GM18505 (cell line): ENCODE measurements around the gene DDT.

Source experiments
- ATAC-seq: cut with Tn5 transposase; IDR thresholded peaks from one replicate; pipeline ENCODE4 v1.9.1; 2021; ENCODE audit not compliant: unreplicated experiment
- POLR2A ChIP-seq: IDR thresholded peaks from 4 replicates; pipeline ENCODE4 v1.6.1; 2011; ENCODE audit warnings: borderline replicate concordance; ENCODE audit not compliant: insufficient read depth, insufficient read length; ENCODE audit errors: extremely low read depth

Gene DDT

DNA sequence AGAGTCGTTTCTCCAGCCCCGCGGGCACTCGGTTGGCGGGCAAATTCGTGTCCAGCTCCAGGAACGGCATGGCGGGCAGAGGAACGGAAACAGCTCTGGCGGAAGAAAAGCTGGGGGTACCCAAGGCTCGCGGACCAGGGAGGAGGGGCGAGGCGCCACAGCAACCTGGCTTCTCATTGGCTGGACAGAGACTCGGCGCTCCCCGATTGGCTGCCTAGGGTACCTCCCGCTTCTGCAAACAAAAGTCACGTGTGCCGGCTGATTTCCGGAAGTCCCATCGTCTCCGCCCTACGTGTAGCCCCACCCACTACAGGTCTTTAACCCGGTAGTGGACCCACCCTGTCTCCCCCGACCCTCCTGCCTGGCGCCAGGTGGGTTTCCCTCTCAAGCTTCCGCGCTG is at the start of gene DDT:
Gene DDT (minus strand): TSS at position 97 of the 400 bp plus-strand sequence. CDS start 27 bp downstream, at position 70.
- ATAC-seq: peak; percentile 75

DNA sequence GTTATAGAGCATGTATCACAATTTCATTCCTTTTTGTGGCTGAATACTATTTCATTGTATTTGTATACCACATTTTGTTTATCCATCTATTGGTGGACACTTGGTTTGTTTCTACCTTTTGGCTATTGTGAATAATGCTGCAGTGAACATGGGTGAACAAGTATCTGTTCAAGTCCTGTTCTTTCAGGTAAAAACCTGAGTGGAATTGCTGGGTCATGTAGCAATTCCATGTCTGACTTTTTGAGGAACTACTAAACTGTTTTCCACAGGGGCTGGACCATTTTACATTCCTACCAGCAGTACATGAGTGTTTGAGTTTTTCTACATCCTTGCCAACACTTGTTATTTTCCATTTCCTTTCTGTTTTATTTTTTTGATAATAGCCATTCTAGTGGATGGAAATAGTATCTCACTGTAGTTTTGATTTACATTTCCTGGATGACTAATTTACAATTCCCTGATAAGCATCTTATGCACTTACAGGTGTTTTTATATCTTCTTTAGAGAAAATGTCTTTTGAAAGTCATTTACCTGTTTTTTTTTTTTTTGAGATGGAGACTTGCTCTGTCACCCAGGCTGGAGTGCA is 49.1 kb upstream of the DDT start:
- no peak for ATAC-seq
- no peak for TF ChIP-seq POLR2A

DNA sequence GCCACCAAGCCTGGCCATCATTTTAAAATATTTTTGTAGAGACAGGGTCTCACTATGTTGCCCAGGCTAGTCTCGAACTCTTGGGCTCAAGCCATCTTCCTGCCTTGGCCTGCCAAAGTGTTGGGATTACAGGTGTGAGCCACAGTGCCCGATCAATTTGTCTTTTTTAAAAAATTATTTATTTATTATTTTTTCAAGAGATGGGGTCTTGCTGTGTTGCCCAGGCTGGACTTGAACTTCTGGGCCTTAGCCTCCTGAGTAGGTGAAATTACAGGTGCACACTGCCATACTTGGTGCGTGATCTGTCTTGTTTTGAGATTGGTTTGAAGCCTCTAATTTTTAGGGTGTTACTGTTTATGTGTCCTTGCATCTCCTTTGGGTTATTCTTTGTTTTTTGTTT is 47.1 kb upstream of the DDT start:
- no peak for TF ChIP-seq POLR2A
- ATAC-seq: no peak

DNA sequence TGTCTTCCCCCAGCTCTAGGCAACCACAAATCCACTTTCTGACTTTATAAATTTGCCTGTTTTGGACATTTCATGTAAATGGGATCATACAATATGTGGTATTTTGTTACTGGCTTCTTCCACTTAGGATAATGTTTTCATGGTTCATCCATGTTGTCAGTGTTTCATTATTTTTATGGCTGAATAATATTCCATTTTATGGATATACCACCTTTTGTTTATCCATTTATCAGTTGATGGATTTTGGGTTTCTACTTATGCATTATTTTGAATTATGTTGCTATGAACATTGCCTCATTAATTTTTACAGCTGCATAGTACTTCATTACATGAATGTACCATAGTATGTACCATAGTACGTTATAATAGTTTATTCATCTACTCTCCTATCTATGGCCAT is 41.9 kb upstream of the DDT start:
- no peak for ATAC-seq

DNA sequence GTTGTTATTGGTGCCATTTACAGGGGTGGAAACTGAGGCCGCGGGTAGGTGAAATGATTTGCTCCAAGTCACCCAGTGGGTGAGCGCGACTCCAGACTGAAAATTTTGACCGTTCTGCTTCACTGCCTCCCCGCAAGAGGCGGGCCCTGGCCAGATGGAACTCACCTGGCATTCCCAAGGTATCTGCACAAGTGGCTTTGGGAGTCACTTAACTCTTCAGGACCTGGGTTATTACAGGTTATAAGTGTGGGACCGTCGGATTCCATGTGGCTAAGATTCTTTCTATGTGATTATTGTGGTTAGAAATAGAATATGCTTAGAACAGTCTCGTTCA is 37.5 kb upstream of the DDT start:
- no peak for TF ChIP-seq POLR2A

More for the DNA sequence above, 41.9 kb upstream of the DDT start:
- TF ChIP-seq POLR2A: no peak

DNA sequence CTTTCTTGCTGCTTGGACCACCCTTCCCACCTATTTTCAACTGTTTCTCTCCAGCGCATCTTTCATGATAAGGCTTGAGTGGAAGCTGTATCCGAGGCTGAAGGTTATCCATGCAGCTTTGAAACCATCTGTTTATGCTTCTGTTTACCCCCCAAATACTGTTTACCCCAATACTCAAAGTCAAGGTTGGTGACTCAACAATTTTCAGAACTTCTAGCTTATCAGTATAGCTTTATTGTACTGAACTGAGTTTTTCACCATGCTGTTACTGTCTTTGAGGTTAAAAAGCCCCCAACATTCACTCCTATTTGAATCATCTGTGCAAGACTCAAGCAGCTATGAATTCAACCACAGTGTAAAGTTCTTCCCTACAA is 35.8 kb upstream of the DDT start:
- no peak for TF ChIP-seq POLR2A
- no peak for ATAC-seq

More for the DNA sequence above, 37.5 kb upstream of the DDT start:
- no peak for ATAC-seq

DNA sequence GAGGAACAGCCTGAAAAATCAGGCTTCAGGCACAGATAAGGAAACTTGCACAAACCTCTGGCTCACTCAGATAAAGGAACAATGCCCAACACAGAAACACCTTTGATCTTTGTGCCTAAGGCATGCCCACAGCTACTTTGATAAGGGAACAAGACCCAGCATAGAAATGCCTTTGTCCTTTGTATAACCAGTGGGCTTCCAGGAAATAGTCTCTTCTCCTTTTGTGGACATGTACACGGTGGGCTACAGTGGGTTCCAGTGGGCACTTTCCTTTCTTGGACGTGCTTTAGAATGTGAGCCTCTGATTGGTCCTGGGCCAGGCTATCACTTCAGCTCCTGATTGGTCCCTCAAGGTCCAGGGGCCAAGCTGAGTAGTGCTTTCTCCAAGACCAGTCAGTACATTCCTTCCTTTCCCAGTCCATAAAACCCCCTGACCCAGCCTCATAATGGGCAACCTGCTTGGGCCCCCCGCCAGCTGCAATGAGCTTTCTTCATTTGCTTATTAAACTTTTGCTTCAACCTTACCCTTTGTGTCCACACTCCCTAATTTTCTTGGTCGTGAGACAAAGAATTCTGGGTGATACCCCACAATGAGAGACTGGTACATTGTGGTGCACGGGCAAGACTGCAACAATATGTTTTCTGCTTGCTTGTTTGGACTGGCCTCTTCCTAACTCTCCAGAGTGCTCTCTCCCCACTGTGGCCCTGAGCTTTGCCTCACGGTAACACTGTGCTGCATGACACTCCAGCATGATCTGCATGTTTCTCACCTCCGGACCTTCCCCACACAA is 35.2 kb upstream of the DDT start:
- ATAC-seq: no peak
- TF ChIP-seq POLR2A: no peak

DNA sequence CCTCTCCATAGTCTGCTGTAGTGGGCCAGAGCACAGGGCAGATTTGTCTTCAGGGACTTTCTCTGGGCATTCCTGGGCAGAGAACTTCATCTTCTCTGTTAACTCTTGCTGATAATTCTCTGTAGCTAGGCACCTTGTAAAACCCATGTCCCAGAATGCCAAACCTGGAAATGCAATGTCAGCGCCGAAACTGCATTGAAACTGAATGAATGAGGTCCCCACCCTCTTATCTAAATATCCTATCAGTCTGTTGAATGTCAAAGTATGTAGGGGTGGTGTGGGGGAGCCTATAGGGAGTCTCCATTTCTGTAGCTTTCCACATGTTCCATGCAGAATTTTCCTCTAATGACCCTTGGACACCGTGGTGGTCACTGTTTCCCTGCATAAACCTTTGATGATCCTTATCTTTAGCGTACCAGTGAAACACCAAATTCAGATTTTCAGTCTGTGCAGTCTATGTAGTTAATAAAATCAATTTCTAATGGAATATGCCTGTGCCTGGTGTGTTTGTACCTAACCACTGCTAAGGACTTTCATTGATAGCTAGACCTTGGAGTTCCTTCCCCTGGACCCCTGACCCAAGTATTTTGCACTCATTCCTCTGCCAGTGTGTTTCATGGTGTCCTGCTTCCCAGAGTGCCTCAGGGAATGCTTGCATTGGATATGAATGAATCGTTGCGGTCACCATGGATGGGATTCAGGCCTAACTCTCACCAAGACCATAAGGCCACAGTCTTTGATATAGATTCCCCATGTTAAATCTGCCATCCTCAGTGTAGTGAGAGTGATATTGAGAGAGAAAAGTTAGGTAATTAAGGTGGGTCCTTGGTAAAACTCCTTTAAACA is 34.4 kb upstream of the DDT start:
- no peak for ATAC-seq
- no peak for TF ChIP-seq POLR2A

DNA sequence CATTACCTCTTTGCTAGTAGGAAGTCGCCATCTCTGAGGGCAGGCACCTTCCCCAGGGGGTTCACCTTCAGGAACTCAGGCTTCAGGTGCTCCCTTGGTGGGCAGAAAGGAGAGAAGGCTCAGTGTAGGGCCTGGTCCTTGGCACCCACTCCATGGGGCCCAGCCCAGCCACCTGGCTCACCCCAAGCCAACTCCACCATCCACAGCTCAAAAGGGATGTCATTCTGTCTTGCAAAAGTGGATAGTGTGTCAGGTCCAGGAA is 33.7 kb upstream of the DDT start:
- TF ChIP-seq POLR2A: no peak
- ATAC-seq: no peak

DNA sequence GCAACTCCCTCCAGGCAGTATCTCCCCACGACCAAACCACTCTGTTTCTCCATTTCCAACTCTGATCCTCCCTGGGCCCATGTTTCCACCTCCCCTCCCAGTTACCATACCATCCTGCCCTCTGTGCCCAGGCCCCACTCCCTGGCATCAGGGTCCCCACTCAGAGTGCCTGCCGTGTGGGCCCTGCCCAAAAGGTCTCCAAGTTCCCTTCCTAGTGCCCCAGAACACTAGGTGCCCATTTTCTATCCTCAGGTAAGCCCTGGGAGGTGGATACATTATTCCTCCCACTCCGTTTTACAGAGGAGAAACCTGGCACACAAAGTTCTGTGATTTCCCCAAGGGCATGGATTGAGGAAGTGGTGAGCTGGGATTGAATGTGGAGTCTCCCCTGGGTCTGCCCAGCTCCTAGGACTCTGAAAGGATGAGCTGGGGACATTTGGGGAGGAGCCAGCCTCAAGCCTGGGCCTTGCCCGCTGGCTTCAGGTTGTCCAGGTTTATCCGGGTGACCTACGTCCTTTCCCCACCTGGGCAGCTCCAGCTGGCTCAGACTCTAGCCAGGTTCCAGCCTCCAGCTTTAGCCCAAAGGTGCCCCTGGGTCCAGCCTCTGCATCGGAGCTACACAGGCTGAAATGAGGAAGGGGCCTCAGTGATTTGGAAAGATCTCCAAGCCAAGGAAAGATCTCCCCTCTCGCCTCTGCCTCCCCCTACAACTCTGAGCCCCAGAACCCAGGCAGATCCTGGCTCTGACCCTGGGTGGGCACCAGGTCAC is 33.2 kb upstream of the DDT start:
- no peak for ATAC-seq

DNA sequence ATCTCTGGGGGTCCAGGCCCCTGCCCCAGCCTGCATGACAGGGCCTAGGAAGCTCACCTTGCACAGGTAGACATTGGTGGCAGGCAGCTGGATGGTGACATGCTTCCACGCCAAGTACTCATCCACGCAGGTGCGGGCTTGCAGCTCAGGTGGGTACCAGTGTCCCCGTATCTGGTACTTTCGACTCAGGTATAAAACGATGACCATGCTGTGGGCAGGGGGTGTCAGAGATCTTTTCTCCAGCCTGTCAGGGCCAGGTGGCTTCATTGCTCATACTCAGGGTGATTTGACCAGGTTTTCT is 32.6 kb upstream of the DDT start:
- no peak for TF ChIP-seq POLR2A
- ATAC-seq: no peak

More for the DNA sequence above, 33.2 kb upstream of the DDT start:
- no peak for TF ChIP-seq POLR2A

DNA sequence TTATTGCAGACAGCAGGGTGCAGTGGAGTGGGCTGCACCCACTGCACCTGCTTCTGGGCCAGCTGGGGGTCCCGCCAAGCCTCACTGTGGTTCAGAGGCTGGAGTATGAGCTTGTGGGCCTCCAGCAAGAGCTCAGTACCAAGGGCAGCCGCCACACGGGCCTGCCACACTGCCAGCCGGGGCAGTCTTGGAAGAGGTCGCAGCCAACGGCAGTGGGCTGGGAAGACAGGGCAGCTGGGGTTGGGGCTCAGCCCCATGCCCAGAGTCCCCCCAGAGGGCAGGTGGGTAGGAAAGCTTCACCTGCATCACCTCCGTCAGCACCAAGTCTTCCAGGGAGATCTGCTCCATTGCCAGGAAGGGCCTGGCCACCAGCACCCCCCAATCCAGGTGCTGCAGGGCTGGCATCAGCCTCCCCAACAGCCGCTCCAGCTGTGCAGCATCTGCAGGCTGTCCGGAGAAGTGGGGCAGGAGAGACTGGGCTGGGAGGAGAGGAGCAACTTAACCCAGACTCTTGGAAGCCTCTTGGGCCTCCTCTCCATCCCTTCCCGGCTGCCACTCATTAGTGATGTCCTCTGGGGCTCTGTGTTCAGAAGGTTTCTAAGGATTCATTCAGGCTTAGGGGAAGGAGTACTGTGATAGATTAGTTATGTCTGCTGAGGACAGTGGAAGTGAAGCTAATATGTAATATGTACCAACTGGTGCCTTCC is 32.1 kb upstream of the DDT start:
- ATAC-seq: no peak
- TF ChIP-seq POLR2A: no peak

DNA sequence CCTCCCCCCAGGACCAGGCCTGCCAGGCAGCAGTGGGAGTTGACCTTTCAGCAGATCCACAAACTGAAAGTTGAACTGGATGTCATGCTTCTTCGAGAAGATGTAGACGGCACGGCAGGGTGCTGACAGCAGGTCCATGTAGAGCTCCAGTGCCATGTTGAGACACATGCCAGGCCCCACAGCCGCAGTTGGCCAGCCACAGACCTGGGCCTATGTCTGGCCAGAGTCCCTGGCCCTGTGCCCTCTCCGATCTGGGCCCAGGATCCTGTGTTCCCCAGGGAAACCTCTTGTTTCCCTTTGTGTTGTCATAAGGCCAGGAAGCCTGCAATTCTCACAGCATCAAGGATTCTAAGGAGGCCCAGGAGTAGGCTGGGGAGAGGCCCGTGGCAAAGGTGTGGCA is 31.0 kb upstream of the DDT start, which contains the start of gene GSTT4:
Gene GSTT4 (minus strand): TSS at position 253 of the 400 bp plus-strand sequence. CDS start 97 bp downstream, at position 156.
- no peak for TF ChIP-seq POLR2A
- no peak for ATAC-seq
